Sigmoid colon (tissue), 4 donors: Measurements from ENCODE around the gene RNASEH2A.

ENCODE experiments used
- CTCF ChIP-seq, 4 experiments: fragments of 450-650 bp in 3 of 4; fragments of 200-600 bp in 1 of 4; IDR thresholded peaks; one replicate each; pipeline ENCODE4 v1.5.1; 2016 to 2019; ENCODE audit warnings: antibody characterized with exemption in 4 of 4, mild to moderate bottlenecking in 3 of 4, moderate library complexity in 2 of 4
- EP300 ChIP-seq, 4 donors: sonication (generic); formaldehyde crosslinking; IDR thresholded peaks; one replicate each; pipeline ENCODE4 v1.6.1; 2017; ENCODE audit warnings: antibody characterized with exemption in 4 of 4
- POLR2A ChIP-seq, 2 donors: fragments of 450-650 bp; IDR thresholded peaks; one replicate each; pipeline ENCODE4 v1.6.1; 2016; ENCODE audit warnings: antibody characterized with exemption in 2 of 2, mild to moderate bottlenecking in 2 of 2, moderate library complexity in 2 of 2
- POLR2AphosphoS5 ChIP-seq, 4 donors: sonication (generic); formaldehyde crosslinking; IDR thresholded peaks; one replicate each; pipeline ENCODE4 v1.6.1; 2017; ENCODE audit warnings: antibody characterized with exemption in 4 of 4

GRCh38 chr19:12797141-12797587 lies 9.2 kb upstream of the RNASEH2A start:
- TF ChIP-seq POLR2AphosphoS5 (IDR thresholded peaks at IDR 0.05) (no peak), POLR2A (IDR thresholded peaks at IDR 0.05) (no peak), CTCF (IDR thresholded peaks at IDR 0.05) (no peak), EP300 (IDR thresholded peaks at IDR 0.05) (no peak)
